ENCODE data around the gene VWC2L.

DNA sequence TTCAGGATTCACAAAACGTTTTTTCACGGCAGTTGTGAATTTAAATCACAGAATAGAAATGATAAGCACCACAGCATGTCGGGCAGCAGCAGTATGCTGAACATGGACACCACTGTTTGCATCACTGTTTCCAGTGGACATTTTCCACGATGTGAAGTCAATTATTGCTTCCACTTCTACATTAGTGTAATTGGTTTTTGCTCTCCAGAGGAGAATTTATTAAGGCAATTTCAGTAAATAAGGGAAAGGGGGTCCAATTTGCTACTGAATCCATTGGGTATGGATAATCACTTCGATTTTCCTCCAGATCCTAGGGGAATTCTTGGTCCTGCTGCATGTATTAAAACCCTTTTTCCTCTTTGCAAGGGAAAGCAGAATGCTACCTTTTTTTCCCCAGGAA, 30.2 kb upstream of the VWC2L start:
- TF ChIP-seq CTCF (IDR thresholded peaks at IDR 0.05) (no peak), ZFX (IDR thresholded peaks at IDR 0.05; ENCODE audit: borderline replicate concordance) (no peak)
